GM18502 (cell line): Measurements from ENCODE around the gene HEXIM1.

Source experiments
- ATAC-seq: cut with Tn5 transposase; IDR thresholded peaks from one replicate; pipeline ENCODE4 v1.9.1; 2021; ENCODE audit warnings: mild to moderate bottlenecking; ENCODE audit not compliant: unreplicated experiment, poor library complexity

The HEXIM1 gene, protein sequence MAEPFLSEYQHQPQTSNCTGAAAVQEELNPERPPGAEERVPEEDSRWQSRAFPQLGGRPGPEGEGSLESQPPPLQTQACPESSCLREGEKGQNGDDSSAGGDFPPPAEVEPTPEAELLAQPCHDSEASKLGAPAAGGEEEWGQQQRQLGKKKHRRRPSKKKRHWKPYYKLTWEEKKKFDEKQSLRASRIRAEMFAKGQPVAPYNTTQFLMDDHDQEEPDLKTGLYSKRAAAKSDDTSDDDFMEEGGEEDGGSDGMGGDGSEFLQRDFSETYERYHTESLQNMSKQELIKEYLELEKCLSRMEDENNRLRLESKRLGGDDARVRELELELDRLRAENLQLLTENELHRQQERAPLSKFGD

DNA sequence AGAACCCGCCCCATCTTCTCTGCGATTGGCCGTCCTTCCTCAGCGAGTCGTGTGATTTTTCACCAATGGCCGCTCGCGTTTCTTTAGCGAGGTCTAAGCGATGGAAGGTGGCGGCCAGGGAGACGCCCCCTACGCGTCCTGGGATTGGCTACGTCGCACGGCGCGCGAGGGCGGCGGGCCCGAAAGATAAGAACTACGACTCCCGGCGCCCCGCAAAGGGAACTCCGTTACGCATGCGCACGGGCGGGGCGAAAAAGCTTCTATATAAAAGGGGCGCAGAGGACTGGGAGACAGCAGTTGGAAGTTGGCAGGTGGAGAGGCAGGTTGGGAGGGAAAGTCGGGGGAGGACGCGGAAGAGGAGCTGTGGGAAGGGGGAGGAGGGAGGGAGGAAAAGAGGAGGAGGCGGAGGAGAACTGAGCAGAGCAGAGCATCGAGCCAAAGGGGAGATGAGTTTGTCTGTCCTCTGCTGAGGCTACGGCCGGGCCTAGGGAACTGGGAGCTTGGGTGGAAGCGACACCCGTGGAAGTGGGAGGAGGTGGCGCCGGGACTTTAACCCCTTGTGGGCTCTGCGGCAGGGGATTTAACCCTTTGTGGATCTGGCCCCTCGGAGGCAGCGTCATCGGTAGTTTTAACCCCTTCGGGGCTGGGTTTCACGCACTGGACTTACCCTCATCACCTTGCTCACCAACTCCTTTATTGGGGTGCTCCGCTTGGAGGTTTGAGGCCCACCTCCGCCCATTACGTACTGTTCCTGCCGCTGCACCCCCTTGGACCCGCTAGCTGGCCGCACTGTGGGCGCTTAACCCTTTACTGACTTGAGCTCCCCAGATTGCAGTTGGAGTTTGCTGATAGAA, at the start of gene HEXIM1:
TSS of gene HEXIM1 (plus strand) at position 293 of the 854 bp plus-strand sequence. CDS start 716 bp downstream, outside the sequence.
- peak; percentile 64 for ATAC-seq

DNA sequence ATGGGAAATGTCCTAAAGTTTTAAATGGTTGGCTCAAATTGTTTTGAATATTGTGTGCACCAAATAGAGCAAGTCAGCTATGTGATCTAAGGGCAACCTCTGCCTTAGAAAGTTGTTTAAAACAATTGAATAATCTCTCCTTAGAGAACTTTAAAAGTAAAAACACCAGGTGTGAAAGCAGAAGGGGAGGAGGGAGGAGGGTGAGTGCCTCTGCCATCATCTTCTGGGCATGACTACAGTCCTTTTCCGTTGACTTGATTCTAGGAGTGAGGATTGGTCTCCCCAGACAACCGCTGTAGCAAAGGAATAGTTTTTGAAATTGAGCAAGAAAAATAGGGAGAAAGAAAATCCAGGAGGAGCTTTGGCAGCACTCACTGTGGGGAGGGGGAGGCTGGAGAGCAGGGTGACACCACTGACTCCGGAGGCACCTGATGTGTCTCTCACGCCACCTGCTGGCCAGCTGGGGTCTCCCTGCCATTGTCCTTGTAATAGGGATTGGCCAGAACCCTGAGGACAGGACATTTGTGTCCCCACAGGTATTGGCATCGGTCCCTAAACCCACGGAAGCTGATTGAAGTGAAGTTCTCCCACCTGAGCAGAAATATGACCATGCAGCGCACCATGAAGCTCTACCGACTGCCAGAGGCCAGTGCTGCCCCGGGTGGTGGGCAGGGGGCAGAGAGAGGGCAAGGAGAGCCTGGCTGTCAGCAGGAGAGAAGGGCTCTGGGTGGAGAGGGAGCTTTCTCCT, 49.2 kb upstream of the HEXIM1 start:
- no peak for ATAC-seq

DNA sequence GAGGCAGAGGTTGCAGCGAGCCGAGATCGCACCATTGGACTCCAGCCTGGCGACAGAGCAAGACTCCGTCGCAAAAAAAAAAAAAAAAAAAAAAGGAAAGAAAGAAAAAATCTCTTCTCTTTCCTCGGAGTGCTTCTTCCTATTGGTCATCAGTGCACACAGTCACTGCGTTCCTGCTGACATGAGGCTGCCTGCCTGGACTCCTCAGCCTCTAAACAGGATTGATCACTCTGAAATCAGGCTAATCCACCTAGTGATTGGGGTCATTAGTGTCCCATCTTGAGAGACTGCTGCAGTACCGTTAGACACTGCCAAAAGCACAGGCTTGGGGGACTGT, 46.8 kb upstream of the HEXIM1 start:
- ATAC-seq, result no peak

DNA sequence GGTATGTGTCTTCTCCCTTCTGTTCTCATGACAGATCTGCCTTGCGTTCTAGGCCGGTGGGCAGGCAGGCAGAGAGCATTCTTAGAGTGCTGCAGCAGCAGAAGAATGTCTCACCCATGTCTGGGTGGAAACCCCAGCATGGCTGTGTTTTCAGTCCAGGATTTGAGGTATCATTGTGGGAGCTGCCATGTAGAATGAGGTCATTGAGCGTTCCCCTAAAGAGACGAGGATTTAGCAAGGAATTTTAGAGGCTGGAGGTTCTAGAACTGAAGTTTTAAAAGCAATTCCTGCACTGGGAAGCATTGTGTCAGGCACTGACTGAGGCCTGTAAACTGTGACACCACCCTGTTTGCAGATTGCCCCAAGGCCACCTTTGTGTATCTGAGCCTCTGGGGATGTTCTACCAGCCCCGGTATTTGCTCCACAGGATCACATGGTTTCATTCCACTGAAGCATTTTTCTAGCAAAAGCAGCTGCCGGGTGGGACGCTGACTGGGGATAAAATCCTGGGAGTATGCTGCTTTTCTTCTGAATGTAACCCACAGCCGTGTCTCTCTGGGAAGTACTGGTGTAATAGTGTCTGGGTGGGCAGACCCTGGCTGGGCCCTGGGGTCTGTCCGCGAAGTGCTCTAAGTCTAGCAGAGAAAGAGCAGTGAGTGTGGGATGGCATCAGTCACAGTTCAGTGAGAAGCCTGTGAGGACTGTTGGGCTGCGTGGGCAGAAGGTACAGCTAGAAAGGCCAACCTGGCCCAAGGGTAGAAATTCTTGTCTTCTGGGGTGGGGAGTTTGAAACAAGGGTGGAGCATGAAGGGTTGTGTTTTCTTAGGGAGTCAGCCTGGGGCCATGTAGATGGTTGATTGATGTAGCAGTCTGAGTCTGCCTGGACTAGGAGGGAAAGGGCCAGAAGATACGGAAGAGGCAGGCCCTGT, 46.1 kb upstream of the HEXIM1 start:
- no peak for ATAC-seq

DNA sequence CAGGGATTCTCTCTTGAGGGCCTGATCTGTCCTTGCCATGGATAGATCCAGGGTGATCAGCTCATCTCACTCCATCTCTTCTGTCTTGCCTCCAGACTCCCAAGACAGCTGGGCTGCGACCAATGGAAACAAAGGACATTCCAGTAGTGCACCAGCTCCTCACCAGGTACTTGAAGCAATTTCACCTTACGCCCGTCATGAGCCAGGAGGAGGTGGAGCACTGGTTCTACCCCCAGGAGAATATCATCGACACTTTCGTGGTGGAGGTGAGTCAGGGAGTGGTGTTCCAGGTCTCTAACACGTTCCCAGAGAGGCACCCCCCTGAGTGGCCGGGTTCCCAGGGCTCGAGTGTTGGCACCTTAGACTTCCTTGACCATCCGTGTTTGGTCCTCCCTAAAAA, 45.4 kb upstream of the HEXIM1 start:
- ATAC-seq, result no peak

DNA sequence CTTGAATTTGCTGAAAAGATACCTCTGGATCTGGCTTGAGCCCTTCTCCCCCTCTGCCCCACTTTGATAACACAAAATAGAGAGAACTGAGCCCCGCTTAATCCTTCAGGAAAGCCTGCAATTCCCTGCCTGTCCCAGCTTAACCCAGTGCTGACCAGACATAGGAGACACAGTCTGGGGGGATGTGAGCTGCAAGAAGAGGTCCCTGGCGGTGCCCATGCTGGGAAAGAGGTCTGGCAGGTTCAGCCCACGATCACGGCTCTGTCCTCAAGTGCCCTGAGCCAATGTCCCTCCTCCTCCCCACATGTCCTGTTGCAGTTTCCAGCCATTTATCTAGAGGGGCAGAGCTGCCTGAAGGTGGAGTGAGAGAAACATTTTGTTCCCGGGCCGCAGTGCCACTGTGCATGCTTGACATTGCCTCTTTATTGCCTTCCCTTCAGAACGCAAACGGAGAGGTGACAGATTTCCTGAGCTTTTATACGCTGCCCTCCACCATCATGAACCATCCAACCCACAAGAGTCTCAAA, 44.9 kb upstream of the HEXIM1 start:
- no peak for ATAC-seq

DNA sequence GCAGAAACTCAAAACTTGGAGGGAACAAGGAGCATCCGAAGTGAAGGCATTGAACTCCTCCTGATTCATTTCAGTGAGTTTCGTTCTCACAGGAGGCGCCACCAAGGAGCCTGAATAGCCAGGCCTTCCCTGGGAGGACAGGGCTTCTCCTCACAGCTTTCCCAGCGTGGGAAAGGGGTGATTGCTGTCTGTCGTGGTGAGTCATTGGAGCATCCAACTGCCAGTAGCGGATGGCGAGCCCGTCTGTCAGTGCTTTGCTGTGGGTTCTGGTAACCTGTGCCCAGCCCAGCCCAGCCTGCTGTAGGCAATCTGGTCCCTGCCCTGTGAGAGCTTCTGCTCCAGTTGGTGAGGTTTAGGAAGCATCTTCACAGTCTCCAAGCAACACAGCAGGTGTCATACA, 44.2 kb upstream of the HEXIM1 start:
- ATAC-seq, result no peak

DNA sequence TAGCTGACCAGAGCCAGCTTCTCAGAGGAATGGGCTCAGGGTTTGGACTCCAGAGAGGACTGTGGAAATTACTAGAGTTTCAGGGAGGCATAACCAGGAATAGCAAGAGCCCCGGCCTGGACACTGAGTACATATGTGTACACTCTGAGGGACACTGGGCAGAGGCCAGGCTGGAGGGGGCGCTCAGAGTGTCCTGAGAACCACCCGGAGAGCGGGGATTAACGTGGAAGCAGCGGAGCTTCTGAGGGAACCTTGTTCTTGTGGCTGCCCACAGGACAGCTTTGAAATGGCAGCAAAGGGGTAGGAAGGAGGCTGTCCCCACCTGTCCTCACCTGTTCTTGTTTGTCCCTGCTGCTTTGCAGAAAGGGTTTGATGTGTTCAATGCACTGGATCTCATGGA, 43.8 kb upstream of the HEXIM1 start:
- ATAC-seq, result no peak

DNA sequence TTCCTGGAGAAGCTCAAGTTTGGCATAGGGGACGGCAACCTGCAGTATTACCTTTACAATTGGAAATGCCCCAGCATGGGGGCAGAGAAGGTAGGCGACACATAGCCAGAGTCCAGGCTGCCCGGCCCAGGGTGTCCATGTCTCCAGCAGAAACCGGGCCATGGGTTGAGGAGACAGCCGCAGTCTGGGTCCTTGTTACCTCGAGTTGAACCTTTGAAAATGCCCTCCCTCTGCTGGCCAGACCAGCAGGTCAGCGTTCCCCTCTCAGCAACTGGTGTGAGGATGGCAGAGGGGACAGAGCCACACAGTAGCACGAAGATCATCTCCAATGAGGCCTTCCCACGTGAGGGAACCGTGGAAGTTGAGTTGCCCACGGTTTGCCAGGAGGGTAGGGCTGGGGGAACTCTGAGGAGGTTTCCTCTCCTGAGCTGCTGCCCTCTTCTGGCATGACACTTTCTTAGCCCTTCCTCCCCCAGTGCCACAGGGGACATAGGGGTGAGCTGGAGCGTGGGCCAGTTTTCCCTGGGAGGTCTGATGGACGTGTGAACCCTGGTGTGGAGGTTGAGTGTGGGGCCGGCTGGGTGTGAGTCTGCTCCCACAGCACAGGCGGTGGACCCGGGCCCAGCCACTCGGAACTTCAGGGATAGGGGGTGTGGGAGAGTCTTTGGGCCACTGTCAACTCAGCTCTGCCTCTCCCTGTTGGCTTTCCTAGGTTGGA, 43.2 kb upstream of the HEXIM1 start:
- no peak for ATAC-seq

DNA sequence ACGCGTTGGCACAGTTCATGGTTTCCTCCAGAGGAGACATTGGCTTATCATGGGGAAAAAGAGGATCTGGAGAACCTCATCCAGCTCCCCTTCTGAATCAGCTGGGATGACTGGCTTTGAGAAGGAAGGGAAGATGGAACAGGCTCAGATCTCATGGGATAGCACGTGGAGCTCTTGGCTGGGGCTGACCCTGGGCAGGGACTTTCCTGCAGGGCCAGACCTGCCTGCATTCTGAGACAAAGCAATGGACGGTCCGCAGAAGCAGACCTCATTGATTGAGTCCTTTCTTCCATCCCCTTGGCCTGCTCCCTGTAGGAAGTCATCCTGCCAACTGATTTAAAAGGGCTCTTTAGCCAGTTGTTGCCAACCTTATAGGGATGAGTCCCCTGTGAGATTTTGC, 42.2 kb upstream of the HEXIM1 start:
- ATAC-seq, result no peak

DNA sequence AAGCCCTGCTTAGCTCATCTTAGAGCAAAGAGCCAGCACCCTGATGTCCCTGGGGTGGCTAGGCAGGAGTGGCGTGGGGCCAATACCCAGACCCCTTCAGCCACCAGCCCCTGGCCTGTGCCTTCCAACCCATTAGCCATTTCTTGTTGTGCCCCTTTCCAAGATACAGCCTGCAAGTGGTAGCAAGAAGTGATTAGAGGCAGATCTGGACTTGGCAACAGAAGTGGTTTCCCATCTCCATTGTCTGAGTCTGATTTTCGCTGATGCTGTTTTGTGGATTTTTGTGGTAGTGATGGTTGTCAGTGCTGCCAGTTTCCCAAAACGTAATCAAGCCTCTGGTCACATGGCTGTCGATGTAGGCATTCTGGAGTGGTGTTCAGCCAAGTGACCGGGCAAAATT, 41.7 kb upstream of the HEXIM1 start:
- ATAC-seq, result no peak

DNA sequence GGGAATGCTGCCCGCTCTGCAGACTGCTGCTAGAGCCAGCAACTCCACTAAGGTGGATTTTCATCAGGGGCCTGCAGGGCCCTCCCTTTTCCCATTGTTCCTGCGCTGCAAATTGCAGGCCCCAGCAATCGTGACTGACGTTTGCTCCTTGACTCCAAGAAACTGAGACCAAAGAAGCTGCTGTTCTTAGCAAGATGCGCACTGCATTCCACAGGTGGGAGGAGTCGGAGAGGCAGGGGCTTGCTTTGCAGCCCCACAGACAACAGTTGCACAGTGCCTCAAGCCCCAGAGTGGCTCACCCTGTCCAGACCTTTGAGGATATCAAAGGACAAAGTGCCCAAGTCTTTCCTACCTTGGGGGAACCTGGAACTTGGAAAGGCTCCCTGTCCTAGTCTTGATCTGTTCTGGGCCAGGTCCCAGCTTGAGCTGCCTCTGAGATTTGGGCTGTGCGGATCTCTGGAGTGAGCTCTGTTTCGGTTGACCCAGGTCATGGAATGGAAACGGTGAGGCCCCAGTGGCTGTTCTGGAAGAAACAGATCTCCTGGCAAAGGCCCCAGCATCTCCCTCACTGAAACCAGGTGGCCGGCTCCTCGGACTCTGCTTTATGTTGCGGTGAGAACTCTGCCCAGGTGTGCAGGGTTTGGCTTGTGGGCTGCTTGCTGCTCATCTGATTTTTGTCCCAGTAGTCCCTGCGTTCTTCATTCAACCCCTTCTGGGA, 40.8 kb upstream of the HEXIM1 start:
- ATAC-seq, result no peak

DNA sequence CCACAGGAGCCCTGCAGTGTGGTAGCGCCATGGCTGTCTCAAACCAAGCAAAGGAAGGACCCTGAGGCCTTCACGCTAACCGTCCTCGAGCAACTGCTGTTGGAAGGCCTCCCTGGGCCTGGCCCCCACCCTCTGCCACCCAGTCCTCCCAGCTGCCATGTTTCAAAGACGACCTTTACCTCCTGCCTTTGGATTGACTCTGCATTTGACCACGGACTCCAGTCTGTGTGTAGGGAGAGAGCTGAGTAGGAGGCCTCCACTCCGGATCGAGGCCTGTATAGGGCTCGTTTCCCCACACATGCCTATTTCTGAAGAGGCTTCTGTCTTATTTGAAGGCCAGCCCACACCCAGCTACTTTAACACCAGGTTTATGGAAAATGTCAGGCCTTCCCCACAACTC, 40.2 kb upstream of the HEXIM1 start:
- no peak for ATAC-seq

DNA sequence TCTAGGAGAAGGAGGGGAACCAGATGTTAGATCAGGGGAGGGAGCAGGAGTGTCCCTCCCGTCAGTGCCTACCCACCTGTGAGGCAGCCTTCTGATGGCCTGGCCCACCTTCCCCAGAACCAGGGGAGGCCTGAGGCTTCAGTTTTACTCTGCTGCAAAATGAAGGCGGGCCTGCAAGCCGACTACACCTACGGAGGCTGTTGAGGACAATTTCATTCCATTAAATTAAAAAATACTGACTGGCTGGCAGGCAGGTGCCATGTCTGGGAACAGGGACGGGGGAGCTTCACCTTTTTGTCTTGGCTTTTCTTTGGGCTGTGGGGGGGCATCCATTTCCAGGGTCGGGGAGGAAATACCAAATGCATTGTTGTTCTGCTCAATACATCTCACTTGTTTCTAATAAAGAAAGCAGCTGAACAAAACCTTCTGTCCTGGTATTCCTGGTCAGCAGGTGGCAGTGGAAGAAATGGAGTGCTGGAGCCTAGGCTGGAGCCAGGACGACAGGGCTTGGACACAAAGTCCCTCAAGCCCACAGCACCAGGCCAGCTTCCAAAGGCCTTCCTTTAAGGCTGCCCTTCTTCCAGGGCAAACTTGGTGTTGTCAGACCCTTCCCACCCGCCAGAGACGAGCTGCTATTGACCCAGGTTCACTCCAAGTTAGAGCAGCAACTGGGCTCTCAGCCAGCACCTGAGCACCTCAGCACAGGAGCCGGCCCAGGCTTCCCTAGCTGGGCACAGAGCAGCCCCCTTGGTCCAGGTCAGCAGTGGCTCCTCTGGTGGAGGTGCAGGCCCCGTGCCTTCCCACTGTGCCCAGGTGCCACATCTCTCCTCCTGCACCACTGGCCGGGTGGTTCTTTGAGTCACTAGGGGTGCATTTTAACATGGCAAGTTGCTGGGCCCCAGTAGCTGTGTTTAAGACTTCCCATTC, 39.4 kb upstream of the HEXIM1 start:
- ATAC-seq, result no peak

DNA sequence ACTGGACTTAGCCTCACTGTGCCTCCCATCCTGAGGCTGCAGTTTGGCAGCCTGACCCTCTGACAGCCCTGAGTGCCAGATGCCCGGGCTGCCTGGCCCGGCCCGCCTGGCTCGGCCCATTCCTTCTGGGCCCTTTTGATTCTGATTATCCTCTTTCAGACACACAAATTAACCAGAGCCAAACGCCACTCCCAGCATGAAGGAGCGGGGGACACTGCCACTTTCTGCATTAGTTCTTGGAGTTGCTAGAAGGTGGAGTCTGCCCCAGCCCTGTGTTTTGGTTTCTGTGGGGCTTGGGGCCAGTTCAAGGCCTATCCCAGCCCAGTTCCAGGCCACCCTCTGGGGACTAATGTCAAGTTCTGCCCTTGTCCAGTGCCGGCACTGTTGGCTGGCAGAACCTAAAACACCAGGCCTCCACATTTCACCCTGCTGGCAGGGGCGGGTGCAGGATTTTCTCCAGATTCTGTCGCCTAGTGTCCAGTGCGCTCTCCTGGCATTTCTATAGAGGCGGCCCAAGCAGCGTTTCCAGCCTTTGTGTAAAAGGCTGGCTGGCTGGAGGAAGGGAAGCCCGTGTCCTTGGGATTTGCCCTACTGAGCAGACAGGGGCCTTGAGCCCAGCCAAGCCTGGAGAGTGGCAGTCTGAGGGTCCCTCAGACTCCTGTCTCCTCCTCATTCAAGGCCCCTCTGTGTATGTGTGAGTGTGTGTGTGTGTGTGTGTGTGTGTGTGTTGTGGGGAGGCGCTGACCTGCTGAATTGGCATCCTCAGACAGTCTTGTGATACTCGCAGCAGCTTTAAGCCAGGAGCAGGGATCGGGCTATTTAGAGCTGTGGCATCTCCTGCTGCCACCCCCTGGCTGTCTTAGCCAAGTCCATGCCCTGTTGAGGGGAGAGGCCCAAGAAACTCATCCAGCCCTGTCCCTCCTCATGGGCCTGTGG, 37.3 kb upstream of the HEXIM1 start:
- ATAC-seq, result no peak

DNA sequence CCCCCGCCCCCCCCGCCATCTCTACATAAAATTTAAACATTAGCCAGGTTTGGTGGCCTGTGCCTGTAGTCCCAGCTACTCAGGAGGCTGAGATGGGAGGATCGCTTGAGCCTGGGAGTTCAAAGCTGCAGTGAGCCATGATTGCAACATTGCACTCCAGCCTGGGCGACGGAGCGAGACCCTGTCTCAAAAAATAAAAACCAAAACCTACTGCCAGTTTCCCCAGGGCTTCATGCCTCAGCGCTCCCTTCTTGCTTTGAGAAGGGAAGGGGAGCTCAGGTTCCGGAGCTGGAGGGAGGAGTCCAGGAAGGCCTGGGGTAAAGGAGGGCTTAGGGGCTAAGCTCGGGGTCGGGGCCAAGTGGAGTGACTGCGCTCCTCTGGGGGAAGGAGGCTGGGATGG, 36.4 kb upstream of the HEXIM1 start:
- no peak for ATAC-seq
